HG03159 (cell line): ENCODE measurements around the gene SC5D.

Source experiments
- ATAC-seq: cut with Tn5 transposase; IDR thresholded peaks from one replicate; pipeline ENCODE4 v1.9.1; 2021; ENCODE audit warnings: mild to moderate bottlenecking, moderate library complexity; ENCODE audit not compliant: unreplicated experiment

The SC5D gene

GRCh38 chr11:121291319-121291718 lies 1.3 kb upstream of the SC5D start:
- no peak for ATAC-seq

GRCh38 chr11:121291896-121292494 lies 576 bp upstream of the SC5D start:
- ATAC-seq: peak; percentile 20

GRCh38 chr11:121293288-121293594 lies 670 bp downstream of the SC5D start:
- ATAC-seq: no peak

- no peak for ATAC-seq
These were observed 2.9 kb downstream of the SC5D start for GRCh38 chr11:121295246-121296029.

- no peak for ATAC-seq
These were observed 5.3 kb downstream of the SC5D start for GRCh38 chr11:121297872-121298271.

DNA sequence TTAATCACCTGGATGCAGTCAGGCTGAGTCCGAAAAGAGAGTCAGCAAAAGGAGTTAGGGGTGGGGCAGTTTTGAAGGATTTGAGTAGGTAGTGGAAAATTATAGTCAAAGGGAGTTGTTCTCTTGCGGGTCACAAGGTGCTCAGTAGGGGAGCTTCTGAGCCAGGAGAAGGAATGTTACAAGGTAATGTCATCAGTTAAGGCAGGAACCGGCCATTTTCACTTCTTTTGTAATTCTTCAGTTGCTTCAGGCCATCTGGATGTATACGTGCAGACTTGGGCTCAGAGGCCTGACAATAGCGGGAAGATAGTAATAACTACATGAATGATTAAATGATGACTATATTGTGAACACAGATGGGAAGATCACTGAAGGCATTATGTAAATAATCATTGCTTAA lies 6.2 kb downstream of the SC5D start:
- no peak for ATAC-seq

DNA sequence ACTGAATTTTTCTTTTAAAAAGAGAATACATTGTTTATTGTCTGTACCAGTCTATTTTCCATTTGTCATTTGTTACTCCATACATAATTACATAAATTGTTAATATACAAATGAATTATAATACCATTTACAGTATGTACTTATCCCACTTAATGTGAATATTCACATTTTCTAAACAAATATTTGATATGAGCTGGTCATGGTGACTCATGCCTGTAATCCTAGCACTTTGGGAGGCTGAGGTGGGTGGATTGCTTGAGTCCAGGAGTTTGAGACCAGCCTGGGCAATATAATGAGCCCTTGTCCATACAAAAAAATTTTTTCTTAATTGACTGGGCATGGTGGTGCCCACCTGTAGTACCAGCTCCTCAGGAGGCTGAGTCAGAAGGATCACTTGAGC lies 6.8 kb downstream of the SC5D start:
- ATAC-seq: no peak

- no peak for ATAC-seq
These were observed 7.9 kb downstream of the SC5D start for GRCh38 chr11:121300313-121300971.

DNA sequence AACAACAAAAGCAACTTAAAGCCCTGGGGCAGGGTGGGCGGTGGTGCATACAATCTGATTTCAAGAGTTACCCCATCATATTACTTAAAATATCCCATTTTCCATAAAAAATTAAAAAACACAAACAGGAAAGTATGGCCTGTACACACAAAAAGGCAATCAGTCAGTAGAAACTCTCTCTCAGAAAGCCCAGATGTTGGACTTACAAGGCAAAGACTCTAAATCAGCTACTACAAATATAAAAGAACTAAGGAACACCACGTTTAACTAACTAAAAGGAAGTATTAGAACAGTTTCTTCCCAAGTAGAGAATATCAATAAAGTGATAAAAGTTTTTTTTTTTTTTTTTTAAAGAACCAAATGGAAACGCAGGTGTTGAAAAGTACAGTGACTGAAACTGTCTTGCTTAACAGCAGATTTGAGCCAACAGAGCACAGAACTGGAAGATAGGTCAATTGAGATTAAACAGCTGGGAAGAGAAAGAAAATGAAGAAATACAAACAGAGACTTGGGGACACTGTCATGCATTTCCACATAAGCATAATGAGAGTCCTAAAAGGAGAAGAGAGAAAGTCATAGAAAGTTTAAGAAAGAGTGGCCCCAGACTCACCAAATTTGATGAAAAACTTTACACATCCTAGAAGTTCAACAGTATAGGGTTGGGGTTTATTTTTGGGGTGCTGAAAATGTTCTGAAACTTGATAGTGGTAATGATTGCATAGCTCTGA lies 8.6 kb downstream of the SC5D start:
- ATAC-seq: no peak

DNA sequence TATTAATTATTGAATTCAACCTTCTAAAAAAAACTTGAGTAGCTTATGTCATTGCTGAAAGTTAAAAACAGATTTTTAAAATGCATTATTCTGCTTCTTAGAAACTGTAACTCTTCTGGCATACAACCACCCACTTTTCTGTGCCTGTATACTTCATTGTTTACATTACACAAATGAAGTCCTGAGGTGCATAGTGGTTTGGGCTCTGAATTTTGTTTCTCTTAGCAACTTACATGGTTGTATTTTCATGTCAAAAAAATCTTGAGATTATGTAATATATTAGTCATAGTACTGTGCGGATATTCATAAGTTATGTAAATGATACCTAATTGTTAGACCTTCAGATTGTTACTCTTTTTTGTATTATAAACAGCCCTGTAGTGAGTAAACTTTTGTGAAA lies 12.2 kb downstream of the SC5D start:
- no peak for ATAC-seq

DNA sequence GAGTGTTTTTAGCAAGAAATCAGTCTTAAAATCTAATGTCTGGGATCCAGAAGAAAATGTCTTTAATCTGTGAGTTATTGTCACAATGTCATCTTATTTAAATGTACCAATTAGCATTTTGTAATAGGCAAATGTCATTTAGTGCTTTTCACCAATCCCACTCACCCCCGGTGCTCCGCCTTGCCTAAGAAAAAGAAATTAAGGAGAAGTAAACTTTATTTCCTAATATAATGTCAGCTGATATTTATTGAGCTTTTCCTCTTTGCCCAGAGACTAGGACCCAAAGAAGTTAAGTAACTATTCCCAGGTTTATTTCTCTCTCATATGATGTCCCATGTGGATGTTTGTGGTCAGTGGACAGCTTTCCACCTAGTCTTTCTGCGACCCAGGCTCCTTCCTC lies 16.2 kb downstream of the SC5D start:
- ATAC-seq: no peak

DNA sequence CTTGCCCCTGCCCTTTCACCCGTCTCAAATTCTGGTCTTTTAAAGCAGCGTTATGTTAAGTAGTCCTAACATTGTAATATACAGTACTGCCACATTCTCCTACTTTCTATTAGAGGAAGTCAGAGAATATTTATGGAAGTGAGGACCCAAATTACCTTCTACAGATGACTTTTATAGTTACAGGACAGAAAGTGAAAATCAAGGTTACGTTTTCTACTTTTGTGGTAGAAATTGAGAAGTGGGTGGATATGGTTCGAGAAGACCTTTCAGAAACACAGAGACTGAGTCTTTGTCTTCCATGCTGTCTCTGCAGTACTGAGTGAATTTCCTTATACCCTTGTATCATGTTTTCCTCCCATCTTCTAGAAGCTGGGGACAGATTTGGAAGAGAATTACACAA lies 17.1 kb downstream of the SC5D start:
- ATAC-seq: peak; percentile 74

DNA sequence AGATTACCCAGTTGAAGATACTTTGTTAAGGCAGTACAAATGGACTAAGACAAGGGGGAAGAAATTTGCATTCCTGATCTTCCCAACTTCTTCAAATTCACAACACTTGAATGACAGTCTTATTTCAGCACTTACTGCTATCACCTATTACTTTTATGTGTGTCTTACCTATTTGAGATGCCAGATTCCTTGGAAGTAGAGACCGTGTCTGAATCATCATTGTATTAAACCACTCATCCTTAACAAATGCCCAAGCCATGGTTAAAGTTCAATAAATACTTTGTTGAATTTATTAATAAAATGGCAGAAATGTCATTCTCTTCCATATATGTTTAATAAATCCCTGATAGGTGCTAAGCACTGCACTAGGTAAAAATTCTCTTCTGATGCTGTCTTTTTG lies 18.3 kb downstream of the SC5D start:
- no peak for ATAC-seq

- no peak for ATAC-seq
These were observed 18.8 kb downstream of the SC5D start for GRCh38 chr11:121311373-121311772.

GRCh38 chr11:121312483-121312882 lies 19.9 kb downstream of the SC5D start:
- ATAC-seq: no peak

- ATAC-seq: peak; percentile 71
These were observed 26.6 kb downstream of the SC5D start for GRCh38 chr11:121318848-121319834.

DNA sequence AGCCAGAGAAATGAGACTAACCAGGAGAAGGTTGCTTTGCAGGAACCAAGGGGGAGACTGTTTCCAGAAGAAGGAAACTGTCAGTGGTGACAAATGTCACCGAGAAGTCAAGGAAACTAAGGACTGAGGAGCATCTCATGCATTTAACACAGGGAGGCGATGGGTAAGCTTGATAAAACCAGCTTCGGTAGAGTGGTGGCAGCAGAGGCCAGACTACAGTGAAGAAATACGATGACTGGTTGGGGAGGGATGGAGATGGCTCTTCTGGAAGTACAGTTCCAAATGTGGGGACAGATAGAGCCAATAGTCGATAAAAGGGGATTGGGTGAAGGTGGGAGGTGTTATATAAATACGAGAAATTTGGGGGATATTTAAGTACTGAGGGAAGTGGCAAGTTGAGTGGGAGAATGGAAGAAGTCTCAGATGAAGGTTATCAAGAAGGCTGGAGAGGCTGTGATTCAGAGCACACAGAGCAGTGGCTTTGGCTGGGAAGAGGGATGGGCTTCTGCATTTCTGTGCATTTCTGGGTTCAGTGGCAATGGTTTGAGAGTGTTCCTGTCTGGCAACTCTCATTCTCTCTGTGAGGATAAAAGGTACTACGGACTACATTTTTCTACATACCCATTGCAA lies 29.2 kb downstream of the SC5D start:
- no peak for ATAC-seq

GRCh38 chr11:121323046-121323607 lies 30.6 kb downstream of the SC5D start:
- no peak for ATAC-seq

- ATAC-seq: no peak
These were observed 33.7 kb downstream of the SC5D start for GRCh38 chr11:121326230-121326629.

DNA sequence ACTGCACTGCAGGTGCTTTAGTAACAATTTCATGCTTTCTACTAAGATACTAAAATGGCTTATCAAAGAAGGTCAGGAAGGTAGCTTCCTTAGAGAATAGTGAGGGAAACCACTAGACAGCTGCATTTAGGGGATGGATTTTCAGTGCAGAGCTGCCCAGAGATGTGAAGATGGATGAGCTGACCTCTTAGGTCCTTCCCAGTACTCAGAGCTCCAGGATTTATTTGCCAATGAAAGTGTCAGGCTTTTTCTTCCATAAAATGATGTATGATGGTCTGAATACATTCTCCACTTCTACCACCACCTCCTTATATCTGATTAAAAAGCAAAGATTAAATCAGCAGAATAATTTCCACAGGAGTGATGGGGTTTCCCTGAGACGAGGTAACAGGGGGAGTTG lies 35.0 kb downstream of the SC5D start:
- ATAC-seq: no peak
